Measurements from ENCODE around the gene SLC44A3. TPM values are rescaled to one million over a fixed set of nuclear protein-coding genes. Genes with fewer than 3 reads are reported as not detected.

SLC44A3 gene
- total RNA-seq, 4 donors from 2014 or later = 0.19 TPM; not detected in 3

DNA sequence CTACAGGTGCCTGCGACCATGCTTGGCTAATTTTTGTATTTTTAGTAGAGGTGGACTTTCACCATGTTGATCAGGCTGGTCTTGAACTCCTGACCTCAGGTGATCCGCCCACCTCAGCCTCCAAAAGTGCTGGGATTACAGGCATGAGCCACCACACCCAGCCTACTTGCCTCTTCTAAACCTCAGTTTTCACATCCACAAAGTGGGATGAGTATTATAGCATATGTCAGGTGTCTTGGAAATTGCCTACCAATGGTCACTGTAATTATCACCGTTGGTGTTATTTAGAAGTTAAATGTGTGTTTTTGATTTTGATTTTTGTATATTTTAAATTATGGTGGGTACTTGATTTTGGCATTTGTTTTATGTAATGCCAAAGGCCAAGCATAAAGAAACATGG lies 36.7 kb downstream of the SLC44A3 start:
- H3K27me3 ChIP-seq = no peaks in the 10 kb centered on the region
- no peak for DNase-seq
- peaks cover 0 to 9% of the 10 kb centered on the region in 2 donors for H3K4me1 ChIP-seq
- intact Hi-C loops (cut with DNase I; ENCODE audit: low total_unique reads) = no loop called here
- no peak overlapping the region for H3K4me3 ChIP-seq
- TF ChIP-seq POLR2A (IDR thresholded peaks at IDR 0.05) = no peak
- in situ Hi-C loops (cut with MboI; ENCODE audit: low sequenced_read_pairs in 4 of 4) = loop anchor here in 3 of 4 donors (5.0 to 25.0 kb wide), 2 partner anchors 185 to 380 kb away; partner anchors contain the start of gene RWDD3 (in 3 of the 3)
- H3K27ac ChIP-seq = no peak overlapping the region
- no peaks in the 10 kb centered on the region for H3K36me3 ChIP-seq
- H3K9me3 ChIP-seq = no peaks in the 10 kb centered on the region
- ATAC-seq = no peak

DNA sequence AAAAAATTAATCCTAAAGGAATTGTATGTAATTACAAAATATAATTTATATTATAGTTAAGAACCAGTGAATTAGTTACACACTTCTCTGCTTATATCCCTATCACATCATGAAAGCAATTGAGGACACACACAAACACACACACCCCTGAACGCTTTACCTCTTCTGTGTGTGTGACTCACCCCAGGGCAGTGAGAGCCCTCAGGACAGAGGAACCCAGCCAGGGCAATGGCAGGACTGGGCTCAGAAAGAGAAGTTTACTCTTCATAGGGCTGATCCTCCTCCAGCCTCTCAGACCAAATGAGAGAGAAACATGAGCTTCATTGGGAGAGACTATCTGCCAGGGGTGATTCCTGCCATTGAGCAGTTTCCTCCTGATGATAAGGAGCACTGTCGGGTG lies 38.1 kb downstream of the SLC44A3 start:
- H3K4me1 ChIP-seq = peaks cover 3 to 9% of the 10 kb centered on the region in 2 donors
- DNase-seq = no peak
- no peak for ATAC-seq
- in situ Hi-C loops (cut with MboI; ENCODE audit: low sequenced_read_pairs in 4 of 4) = loop anchor here in 3 of 4 donors (5.0 to 25.0 kb wide), 2 partner anchors 184 to 379 kb away; partner anchors contain the start of gene RWDD3 (in 3 of the 3)
- no peaks in the 10 kb centered on the region for H3K27me3 ChIP-seq
- no peak for TF ChIP-seq POLR2A (IDR thresholded peaks at IDR 0.05)
- TF ChIP-seq, protein P1, sequence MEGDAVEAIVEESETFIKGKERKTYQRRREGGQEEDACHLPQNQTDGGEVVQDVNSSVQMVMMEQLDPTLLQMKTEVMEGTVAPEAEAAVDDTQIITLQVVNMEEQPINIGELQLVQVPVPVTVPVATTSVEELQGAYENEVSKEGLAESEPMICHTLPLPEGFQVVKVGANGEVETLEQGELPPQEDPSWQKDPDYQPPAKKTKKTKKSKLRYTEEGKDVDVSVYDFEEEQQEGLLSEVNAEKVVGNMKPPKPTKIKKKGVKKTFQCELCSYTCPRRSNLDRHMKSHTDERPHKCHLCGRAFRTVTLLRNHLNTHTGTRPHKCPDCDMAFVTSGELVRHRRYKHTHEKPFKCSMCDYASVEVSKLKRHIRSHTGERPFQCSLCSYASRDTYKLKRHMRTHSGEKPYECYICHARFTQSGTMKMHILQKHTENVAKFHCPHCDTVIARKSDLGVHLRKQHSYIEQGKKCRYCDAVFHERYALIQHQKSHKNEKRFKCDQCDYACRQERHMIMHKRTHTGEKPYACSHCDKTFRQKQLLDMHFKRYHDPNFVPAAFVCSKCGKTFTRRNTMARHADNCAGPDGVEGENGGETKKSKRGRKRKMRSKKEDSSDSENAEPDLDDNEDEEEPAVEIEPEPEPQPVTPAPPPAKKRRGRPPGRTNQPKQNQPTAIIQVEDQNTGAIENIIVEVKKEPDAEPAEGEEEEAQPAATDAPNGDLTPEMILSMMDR (IDR thresholded peaks at IDR 0.05 in 4 of 5, conservative IDR thresholded peaks at IDR 0.05 in 1 of 5) = no peak
- H3K27ac ChIP-seq = no peak overlapping the region
- intact Hi-C loops (cut with DNase I; ENCODE audit: low total_unique reads) = no loop called here
- no peak overlapping the region for H3K4me3 ChIP-seq
- H3K9me3 ChIP-seq = no peaks in the 10 kb centered on the region
- H3K36me3 ChIP-seq = no peaks in the 10 kb centered on the region

DNA sequence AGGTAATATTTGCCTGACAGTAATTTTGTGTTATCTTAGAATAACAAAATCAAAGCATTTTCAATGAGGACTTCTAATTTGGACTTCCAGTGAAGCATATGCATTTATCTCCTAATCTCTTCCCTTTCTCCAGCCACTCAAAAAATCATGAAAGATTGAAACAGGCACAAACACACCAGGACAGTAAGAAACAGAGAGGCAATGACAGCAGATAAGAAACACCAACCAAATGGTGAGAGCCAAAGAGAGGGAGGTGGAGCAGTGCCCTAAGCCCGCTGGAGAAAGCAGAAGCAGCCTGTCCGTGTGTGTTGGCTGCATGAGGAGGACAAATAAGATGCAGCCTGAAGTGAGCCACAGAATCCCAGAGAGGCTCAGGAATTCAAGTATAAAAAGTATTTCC lies 39.0 kb downstream of the SLC44A3 start:
- ATAC-seq (no peak), DNase-seq (no peak)
- no peak overlapping the region for H3K27ac ChIP-seq
- H3K9me3 ChIP-seq = no peaks in the 10 kb centered on the region
- peaks cover 5 to 8% of the 10 kb centered on the region in 2 donors for H3K4me1 ChIP-seq
- TF ChIP-seq, protein P1 (IDR thresholded peaks at IDR 0.05 in 4 of 5, conservative IDR thresholded peaks at IDR 0.05 in 1 of 5) = no peak
- TF ChIP-seq POLR2A (IDR thresholded peaks at IDR 0.05) = no peak
- no peaks in the 10 kb centered on the region for H3K36me3 ChIP-seq
- intact Hi-C loops (cut with DNase I; ENCODE audit: low total_unique reads) = no loop called here
- H3K27me3 ChIP-seq = no peaks in the 10 kb centered on the region
- H3K4me3 ChIP-seq = no peak overlapping the region
- in situ Hi-C loops (cut with MboI; ENCODE audit: low sequenced_read_pairs in 4 of 4) = loop anchor here in 3 of 4 donors (5.0 to 25.0 kb wide), 2 partner anchors 183 to 378 kb away; partner anchors contain the start of gene RWDD3 (in 3 of the 3)

DNA sequence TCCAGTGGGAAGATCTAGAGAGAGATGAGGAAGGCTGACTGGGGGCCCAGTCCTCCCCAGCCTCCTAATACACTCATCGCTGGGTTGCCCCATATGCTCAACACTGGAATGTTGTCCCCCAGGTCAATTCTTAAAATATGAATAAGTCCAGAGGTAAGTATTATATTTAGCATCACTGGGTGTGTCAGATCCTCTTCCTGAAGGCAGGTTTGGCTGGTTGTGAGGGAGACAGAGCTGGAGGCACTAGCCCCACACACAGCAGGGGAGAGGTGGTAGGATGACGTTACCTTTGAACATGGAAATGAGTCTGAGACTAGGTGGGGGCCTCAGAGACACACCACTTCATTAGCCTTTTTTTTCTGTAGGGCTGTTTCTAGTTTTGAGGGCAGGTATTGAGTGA lies 42.6 kb downstream of the SLC44A3 start:
- in situ Hi-C loops (cut with MboI; ENCODE audit: low sequenced_read_pairs in 4 of 4) = loop anchor here in 3 of 4 donors (25.0 kb wide), 1 partner anchor 375 kb away; the partner anchor contains the start of gene RWDD3 (in 3 of the 3)
- intact Hi-C loops (cut with DNase I; ENCODE audit: low total_unique reads) = loop anchor here (1.0 to 5.0 kb wide), 2 partner anchors 65 to 160 kb away; partner anchors contain the start of gene CNN3
- peaks cover 13 to 19% of the 10 kb centered on the region in 2 donors for H3K4me1 ChIP-seq

More for the DNA sequence above, 42.6 kb downstream of the SLC44A3 start:
- Histone ChIP-seq H3K36me3 (no peaks in the 10 kb centered on the region), H3K27ac (peak overlapping the region; percentile 63 to 74 (median 65)), H3K9me3 (no peaks in the 10 kb centered on the region), H3K27me3 (peaks cover 0 to 3% (median 0%) of the 10 kb centered on the region in 3 donors), H3K4me3 (no peak overlapping the region)
- no peak for ATAC-seq
- DNase-seq = no peak
- no peak for TF ChIP-seq POLR2A (IDR thresholded peaks at IDR 0.05)
- TF ChIP-seq, protein P1 (IDR thresholded peaks at IDR 0.05 in 4 of 5, conservative IDR thresholded peaks at IDR 0.05 in 1 of 5) = no peak
